ENCODE results near the gene ADCY2. TPM values are rescaled to one million over a fixed set of nuclear protein-coding genes. Genes with fewer than 3 reads are reported as not detected.

The ADCY2 gene
- total RNA-seq, 1 donor from 2014 or later = not detected

DNA sequence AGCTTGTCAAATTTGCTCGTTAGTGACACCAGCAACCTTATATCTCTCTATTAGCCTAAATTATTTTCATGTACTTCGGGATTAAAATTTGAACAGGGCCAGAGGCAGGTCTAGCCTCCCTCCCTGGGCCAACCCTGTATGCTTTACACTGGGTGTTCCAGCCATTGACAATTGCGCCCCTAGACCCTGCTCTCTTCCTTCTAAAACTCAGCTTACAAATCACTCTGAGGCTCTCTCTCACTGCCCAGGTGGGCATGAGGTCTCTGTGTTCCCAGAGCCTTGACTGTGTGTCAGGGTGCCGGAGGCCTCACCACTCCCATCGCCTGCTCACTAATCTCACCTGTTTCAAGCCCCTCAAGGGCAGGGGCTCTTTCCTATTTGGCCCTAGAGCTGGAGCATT, 461.4 kb downstream of the ADCY2 start:
- DNase-seq (ENCODE audit: low spot score) = no peak

DNA sequence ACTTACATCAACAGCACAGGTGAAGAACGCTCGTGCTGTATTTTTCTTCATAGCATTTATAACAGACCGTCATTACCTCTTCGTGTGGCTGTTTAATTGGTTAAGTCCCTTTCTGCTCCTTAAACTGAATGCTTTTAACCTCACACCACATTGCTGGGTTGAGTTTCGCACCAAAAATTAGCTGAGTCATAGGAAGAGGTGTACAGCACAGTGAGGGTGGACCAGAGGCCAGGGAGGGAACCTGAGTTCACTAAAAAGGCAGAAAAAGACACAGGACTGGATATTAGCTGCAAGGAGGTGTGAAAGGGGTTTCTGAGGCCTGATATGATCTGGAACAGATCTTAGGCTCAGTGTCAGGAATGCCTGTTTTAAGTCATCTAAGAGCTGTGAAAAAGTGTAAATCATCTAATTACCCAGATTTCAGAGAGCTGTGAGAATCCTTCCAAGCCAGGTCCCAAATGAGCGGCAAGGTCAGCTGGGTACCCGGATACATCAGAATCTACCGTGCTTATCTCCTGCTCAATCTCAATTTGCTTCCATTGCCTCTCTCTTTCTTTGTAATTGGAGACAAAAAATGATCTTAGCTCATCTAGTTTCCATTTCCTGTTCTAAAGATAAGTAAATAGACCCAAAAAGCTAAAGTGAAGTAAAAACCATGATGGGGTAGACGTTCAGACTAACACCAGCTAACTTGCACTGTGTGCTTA, 462.1 kb downstream of the ADCY2 start:
- peak; percentile 28 for DNase-seq (ENCODE audit: low spot score)
- intact Hi-C loops (cut with micrococcal nuclease) = loop anchor here (1.0 to 10.0 kb wide), 3 partner anchors 11 to 1093 kb away; partner anchors contain the start of genes FASTKD3 and MTRR
- Mint-ChIP-seq H3K4me1 (ENCODE audit: low read depth) (peaks cover 27% of the 10 kb centered on the region), H3K27ac (peak overlapping the region; percentile 83), H3K9me3 (peaks cover 3% of the 10 kb centered on the region), H3K36me3 (ENCODE audit: low read depth) (peaks cover 45% of the 10 kb centered on the region), H3K27me3 (ENCODE audit: low read depth) (peaks cover 4% of the 10 kb centered on the region), H3K4me3 (ENCODE audit: low read depth) (peak overlapping the region; percentile 34)

More for the DNA sequence above, 461.4 kb downstream of the ADCY2 start:
- peaks cover 7% of the 10 kb centered on the region for H3K27me3 Mint-ChIP-seq (ENCODE audit: low read depth)
- peaks cover 28% of the 10 kb centered on the region for H3K4me1 Mint-ChIP-seq (ENCODE audit: low read depth)
- H3K27ac Mint-ChIP-seq = peak overlapping the region; percentile 72
- no peak overlapping the region for H3K4me3 Mint-ChIP-seq (ENCODE audit: low read depth)
- intact Hi-C loops (cut with micrococcal nuclease) = loop anchor here (5.0 to 10.0 kb wide), 2 partner anchors 40 to 1093 kb away; no protein-coding TSS in a partner anchor
- peaks cover 4% of the 10 kb centered on the region for H3K9me3 Mint-ChIP-seq
- H3K36me3 Mint-ChIP-seq (ENCODE audit: low read depth) = peaks cover 39% of the 10 kb centered on the region

DNA sequence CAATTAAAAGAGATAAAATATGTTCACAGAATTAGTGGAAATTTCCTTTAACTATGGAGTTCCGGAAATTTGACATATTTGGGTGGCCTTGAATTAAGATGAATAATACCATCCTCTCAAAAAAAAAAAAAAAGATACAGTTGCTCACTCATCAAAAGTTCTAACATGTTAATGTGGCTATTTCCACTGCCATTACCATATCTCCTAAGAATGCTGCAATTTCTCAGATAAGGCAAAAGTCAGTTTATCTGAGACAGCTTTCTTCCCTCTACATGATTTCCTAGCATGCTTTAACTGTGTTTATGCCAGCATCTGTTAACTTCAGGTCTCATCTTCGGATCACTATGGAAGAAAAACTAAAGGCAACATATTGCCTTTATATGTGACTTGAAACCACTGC, 470.3 kb downstream of the ADCY2 start:
- peaks cover 55% of the 10 kb centered on the region for H3K36me3 Mint-ChIP-seq (ENCODE audit: low read depth)
- no peak for DNase-seq (ENCODE audit: low spot score)
- H3K4me1 Mint-ChIP-seq (ENCODE audit: low read depth) = peaks cover 40% of the 10 kb centered on the region
- intact Hi-C loops (cut with micrococcal nuclease) = loop anchor here (5.0 to 10.0 kb wide), 2 partner anchors 1039 to 1231 kb away; partner anchors contain the start of genes NSUN2 and SRD5A1
- H3K9me3 Mint-ChIP-seq = no peaks in the 10 kb centered on the region
- H3K4me3 Mint-ChIP-seq (ENCODE audit: low read depth) = no peak overlapping the region
- no peaks in the 10 kb centered on the region for H3K27me3 Mint-ChIP-seq (ENCODE audit: low read depth)
- no peak overlapping the region for H3K27ac Mint-ChIP-seq

DNA sequence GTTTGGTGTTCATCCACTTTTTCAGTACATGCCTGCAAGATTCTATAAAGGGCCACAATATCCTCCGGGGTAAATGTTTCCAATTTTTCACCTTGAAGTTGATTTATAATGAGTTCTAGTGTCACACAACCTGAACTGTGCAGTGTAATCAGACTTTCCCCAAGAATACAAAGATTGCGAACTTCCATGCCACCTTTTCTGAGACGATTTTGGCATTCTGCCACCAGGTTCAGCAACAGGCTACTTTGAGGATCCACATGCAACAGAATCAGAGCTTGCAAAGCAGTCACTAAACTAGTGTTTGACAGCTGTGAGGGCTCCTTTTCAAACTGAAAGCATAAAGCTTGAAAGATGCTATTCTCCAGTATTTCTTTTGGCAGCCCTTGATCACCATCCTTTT, 471.3 kb downstream of the ADCY2 start:
- no peaks in the 10 kb centered on the region for H3K27me3 Mint-ChIP-seq (ENCODE audit: low read depth)
- H3K9me3 Mint-ChIP-seq = no peaks in the 10 kb centered on the region
- H3K4me3 Mint-ChIP-seq (ENCODE audit: low read depth) = peak overlapping the region; percentile 99
- intact Hi-C loops (cut with micrococcal nuclease) = loop anchor here (5.0 to 10.0 kb wide), 2 partner anchors 1040 to 1232 kb away; partner anchors contain the start of genes NSUN2 and SRD5A1
- H3K36me3 Mint-ChIP-seq (ENCODE audit: low read depth) = peaks cover 58% of the 10 kb centered on the region
- no peak for DNase-seq (ENCODE audit: low spot score)
- peaks cover 49% of the 10 kb centered on the region for H3K4me1 Mint-ChIP-seq (ENCODE audit: low read depth)
- H3K27ac Mint-ChIP-seq = no peak overlapping the region

DNA sequence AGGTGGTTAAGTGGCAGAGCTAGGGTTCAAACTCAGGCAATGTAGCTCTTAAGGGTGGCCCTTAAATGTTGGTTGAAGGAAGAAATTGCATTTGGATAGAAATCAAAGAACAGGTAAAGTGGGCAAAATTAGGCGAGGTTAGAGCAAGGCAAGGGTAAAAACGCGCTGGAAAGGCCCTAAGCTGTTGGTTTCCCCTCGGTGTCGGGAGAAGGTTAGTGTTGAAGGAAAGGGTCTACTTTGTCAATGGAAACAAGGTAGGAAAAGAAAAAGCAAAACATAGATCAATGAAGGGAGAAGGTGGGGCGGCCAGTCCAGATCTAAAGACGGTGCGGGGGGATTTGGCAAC, 472.5 kb downstream of the ADCY2 start:
- no peaks in the 10 kb centered on the region for H3K9me3 Mint-ChIP-seq
- no peak for DNase-seq (ENCODE audit: low spot score)
- peak overlapping the region; percentile 71 for H3K27ac Mint-ChIP-seq
- intact Hi-C loops (cut with micrococcal nuclease) = loop anchor here (5.0 to 10.0 kb wide), 2 partner anchors 1041 to 1234 kb away; partner anchors contain the start of genes NSUN2 and SRD5A1
- H3K4me1 Mint-ChIP-seq (ENCODE audit: low read depth) = peaks cover 58% of the 10 kb centered on the region
- peak overlapping the region; percentile 99 for H3K4me3 Mint-ChIP-seq (ENCODE audit: low read depth)
- peaks cover 59% of the 10 kb centered on the region for H3K36me3 Mint-ChIP-seq (ENCODE audit: low read depth)
- no peaks in the 10 kb centered on the region for H3K27me3 Mint-ChIP-seq (ENCODE audit: low read depth)

DNA sequence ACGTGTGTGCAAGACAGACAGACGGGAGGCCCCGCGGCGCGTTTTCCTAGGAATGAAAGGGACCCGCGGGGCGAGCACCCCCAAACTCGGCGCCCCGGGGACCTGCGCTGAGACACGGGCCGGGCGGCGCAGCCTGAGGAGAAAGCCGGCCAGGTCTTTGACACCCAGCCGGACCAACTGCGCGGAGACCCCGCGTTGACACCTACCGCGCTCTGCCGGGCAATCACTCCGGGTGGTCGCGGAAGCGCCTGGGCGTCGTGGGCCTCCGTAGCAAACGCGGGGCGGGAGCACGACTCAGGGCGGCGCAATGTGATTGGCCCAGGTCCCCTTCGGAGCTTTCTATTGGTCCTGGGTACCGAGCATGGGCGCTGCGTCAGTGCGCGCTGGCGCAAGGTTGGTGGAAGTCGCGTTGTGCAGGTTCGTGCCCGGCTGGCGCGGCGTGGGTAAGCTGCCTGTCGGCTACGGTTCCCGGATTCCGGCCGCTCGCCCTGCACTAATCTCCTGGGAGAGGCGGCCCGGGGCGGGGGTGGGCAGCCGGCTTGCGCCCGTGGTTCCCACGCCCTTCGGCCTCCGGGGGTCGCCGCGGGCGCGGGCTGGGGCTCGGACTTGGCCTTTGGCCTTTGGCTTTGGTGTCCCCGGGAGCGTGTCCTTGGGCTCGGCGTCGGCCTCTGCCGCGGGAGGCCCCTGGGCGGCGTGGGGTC, 473.0 kb downstream of the ADCY2 start, which contains the start of the genes FASTKD3 and MTRR:
TSS of gene FASTKD3 (minus strand) at position 259 of the 701 bp plus-strand sequence. CDS start 948 bp downstream, outside the sequence.
TSS of gene MTRR (plus strand) at position 376 of the 701 bp plus-strand sequence. CDS start 1,647 bp downstream, outside the sequence.
- Mint-ChIP-seq H3K36me3 (ENCODE audit: low read depth) (peaks cover 60% of the 10 kb centered on the region), H3K27me3 (ENCODE audit: low read depth) (no peaks in the 10 kb centered on the region), H3K27ac (peak within 1 kb of the TSS; percentile 83), H3K4me1 (ENCODE audit: low read depth) (peaks cover 62% of the 10 kb centered on the region), H3K4me3 (ENCODE audit: low read depth) (peak within 1 kb of the TSS; percentile 99), H3K9me3 (no peaks in the 10 kb centered on the region)
- peak; percentile 87 for DNase-seq (ENCODE audit: low spot score)
- intact Hi-C loops (cut with micrococcal nuclease) = loop anchor here (1.0 to 10.0 kb wide), 4 partner anchors 9 to 1234 kb away; partner anchors contain the start of genes NSUN2 and SRD5A1

DNA sequence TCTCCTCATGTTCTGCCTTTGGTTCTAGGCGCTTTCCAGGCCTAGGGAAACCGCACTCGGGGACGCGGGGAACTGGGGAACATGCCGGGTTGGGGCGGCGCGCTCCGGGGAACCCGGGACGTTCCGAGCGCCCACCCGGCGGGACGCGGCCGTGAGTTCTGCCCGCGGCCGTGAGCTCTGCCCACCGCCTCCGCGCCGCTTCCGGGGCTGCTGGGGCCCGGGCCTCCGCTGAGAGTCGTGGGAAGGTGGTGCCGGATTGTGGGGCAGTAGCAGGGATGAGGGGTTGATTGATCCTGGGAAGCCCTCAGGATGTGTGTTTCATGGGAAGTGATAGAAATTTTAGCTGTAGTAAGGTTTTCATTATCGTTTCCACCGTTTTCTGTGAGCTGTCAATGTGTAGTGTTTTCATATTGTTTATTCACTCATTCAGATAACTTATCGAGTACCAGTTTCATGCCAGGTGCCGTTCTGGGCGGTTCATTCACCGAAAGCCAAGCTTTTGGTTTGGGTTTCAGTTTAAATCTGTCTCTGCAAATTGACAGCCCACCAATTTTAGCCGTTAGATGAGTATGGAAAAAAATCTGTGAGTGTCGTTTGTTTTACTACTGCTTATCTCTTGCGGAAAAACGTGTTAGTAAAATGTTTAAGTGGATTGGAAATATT, 473.7 kb downstream of the ADCY2 start:
- peak overlapping the region; percentile 83 for H3K27ac Mint-ChIP-seq
- H3K36me3 Mint-ChIP-seq (ENCODE audit: low read depth) = peaks cover 66% of the 10 kb centered on the region
- no peaks in the 10 kb centered on the region for H3K9me3 Mint-ChIP-seq
- H3K4me3 Mint-ChIP-seq (ENCODE audit: low read depth) = peak overlapping the region; percentile 90
- H3K4me1 Mint-ChIP-seq (ENCODE audit: low read depth) = peaks cover 64% of the 10 kb centered on the region
- intact Hi-C loops (cut with micrococcal nuclease) = loop anchor here (1.0 to 10.0 kb wide), 5 partner anchors 9 to 1375 kb away; partner anchors contain the start of genes NSUN2 and SRD5A1
- H3K27me3 Mint-ChIP-seq (ENCODE audit: low read depth) = no peaks in the 10 kb centered on the region
- peak; percentile 24 for DNase-seq (ENCODE audit: low spot score)

DNA sequence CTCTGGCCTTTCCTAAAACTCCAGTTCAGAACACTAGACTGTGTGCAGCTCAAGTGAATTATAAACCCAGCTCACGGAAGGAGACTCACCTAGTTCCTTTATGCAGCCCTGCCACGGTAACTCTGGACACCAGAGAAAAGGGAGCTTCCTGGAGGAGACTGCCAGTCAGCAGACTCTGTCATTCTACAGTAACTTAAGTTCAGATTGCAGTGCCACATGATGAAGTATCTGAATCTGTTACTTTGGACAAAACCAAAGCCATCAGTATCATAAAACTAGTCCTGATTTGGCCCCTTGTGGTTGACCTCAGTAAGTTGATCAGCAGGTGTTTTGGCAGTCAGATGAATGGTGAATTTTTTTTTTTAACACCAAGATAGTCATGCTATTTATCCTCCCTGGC, 475.7 kb downstream of the ADCY2 start:
- peak overlapping the region; percentile 18 for H3K4me3 Mint-ChIP-seq (ENCODE audit: low read depth)
- peaks cover 67% of the 10 kb centered on the region for H3K36me3 Mint-ChIP-seq (ENCODE audit: low read depth)

DNA sequence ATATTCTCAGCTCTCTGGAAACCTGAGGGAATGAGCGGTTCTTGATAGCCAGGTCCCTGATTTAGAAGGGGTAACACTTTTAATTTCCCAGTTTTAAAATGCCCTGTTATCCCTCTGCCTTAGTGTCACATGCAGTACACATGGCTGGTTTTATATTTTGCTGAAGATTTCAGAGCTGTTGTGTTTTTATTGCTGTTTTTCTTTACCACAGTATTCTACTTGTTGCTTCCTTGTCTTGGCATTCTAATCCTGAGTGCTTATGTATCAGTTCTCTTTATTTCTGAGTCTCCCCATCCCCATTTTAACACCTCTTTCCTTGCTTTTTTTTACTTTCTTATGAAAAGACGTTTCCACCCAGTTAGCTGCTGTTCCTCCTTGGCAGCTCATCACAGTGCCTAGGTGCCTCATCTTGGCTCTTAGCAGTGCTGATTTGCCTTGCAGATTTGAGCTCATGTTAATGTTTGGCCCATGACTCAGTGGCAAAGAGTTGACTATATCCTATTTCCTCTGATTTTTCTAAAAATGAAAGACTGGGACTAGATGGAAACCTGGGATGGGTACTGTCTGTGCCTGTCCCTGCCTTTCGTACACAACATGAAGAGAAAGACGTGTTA, 476.7 kb downstream of the ADCY2 start:
- H3K27me3 Mint-ChIP-seq (ENCODE audit: low read depth) = no peaks in the 10 kb centered on the region
- peaks cover 67% of the 10 kb centered on the region for H3K36me3 Mint-ChIP-seq (ENCODE audit: low read depth)
- H3K27ac Mint-ChIP-seq = peak overlapping the region; percentile 6
- H3K9me3 Mint-ChIP-seq = no peaks in the 10 kb centered on the region
- H3K4me1 Mint-ChIP-seq (ENCODE audit: low read depth) = peaks cover 58% of the 10 kb centered on the region
- peak overlapping the region; percentile 19 for H3K4me3 Mint-ChIP-seq (ENCODE audit: low read depth)
- intact Hi-C loops (cut with micrococcal nuclease) = loop anchor here (10.0 kb wide), 1 partner anchor 1378 kb away; no protein-coding TSS in a partner anchor
- DNase-seq (ENCODE audit: low spot score) = no peak

More for the DNA sequence above, 475.7 kb downstream of the ADCY2 start:
- intact Hi-C loops (cut with micrococcal nuclease) = loop anchor here (10.0 kb wide), 1 partner anchor 1377 kb away; no protein-coding TSS in a partner anchor
- no peak overlapping the region for H3K27ac Mint-ChIP-seq
- peaks cover 60% of the 10 kb centered on the region for H3K4me1 Mint-ChIP-seq (ENCODE audit: low read depth)
- no peaks in the 10 kb centered on the region for H3K27me3 Mint-ChIP-seq (ENCODE audit: low read depth)
- DNase-seq (ENCODE audit: low spot score) = no peak
- no peaks in the 10 kb centered on the region for H3K9me3 Mint-ChIP-seq

DNA sequence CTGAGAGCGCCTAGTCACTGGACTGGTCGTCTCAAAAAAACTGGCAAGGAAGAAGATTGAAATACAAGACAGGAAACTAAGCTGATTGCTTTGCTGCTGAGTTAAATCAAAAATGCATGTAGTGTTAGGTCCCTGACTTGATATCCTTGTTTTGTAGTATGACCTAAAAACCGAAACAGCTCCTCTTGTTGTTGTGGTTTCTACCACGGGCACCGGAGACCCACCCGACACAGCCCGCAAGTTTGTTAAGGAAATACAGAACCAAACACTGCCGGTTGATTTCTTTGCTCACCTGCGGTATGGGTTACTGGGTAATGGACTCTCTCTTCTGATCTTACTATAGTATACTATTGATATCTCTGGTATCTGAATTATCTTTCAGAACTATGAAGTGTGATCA, 477.3 kb downstream of the ADCY2 start:
- intact Hi-C loops (cut with micrococcal nuclease) = loop anchor here (10.0 kb wide), 1 partner anchor 1378 kb away; no protein-coding TSS in a partner anchor
- no peaks in the 10 kb centered on the region for H3K27me3 Mint-ChIP-seq (ENCODE audit: low read depth)
- peak; percentile 36 for DNase-seq (ENCODE audit: low spot score)
- peaks cover 73% of the 10 kb centered on the region for H3K36me3 Mint-ChIP-seq (ENCODE audit: low read depth)
- peak overlapping the region; percentile 19 for H3K4me3 Mint-ChIP-seq (ENCODE audit: low read depth)
- peak overlapping the region; percentile 6 for H3K27ac Mint-ChIP-seq
- no peaks in the 10 kb centered on the region for H3K9me3 Mint-ChIP-seq
- peaks cover 60% of the 10 kb centered on the region for H3K4me1 Mint-ChIP-seq (ENCODE audit: low read depth)

DNA sequence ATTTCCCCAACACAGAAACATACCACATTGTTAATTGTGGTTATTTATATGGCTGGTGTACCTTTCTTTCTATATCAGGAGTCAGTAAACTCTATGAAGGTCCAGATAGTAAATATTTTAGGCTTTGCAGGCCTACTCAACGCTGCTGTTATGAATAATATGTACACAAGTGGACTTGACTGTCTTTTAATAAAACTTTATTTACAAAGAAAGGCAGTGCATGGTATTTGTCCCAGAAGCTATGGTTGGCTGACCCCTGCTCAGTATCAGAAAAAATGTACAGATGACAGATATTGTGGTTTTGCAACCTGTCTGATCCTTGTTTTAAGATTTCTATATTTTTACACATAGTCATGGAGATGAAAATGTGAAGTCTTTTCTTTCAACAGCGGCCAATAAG, 478.7 kb downstream of the ADCY2 start:
- DNase-seq (ENCODE audit: low spot score) = no peak
- Mint-ChIP-seq H3K4me1 (ENCODE audit: low read depth) (peaks cover 66% of the 10 kb centered on the region), H3K9me3 (no peaks in the 10 kb centered on the region), H3K27me3 (ENCODE audit: low read depth) (no peaks in the 10 kb centered on the region), H3K27ac (no peak overlapping the region), H3K4me3 (ENCODE audit: low read depth) (no peak overlapping the region), H3K36me3 (ENCODE audit: low read depth) (peaks cover 85% of the 10 kb centered on the region)
- intact Hi-C loops (cut with micrococcal nuclease) = loop anchor here (10.0 kb wide), 1 partner anchor 1380 kb away; no protein-coding TSS in a partner anchor

Data from activated T-helper 2 cell treated with anti-CD3 and anti-CD28 coated beads, Interferon-gamma antibody, Interleukin-2, Interleukin-4, amounts not matched to agents 10 μg/mL and 5 μg/mL and 100 μg/mL, durations not matched to agents 14 hours and 24 hours and 36 hours (primary cell).